IMR-90 (cell line): Measurements from ENCODE around the gene SEZ6L. TPM values are rescaled to one million over a fixed set of nuclear protein-coding genes. Genes with fewer than 3 reads are reported as not detected.
A peak's percentile ranks its signal among the peaks of the same experiment; 100 is the strongest.

Experiments
- ATAC-seq: fragments of 200-7000 bp; cut with Tn5 transposase; 2 replicates; pipeline ENCODE4 v1.9.1; 2020; ENCODE audit warnings: low read depth, mild to moderate bottlenecking, moderate library complexity
- BruUV-seq: library from RNA; stranded (reverse); fragments of 400-500 nt; replicated peaks from 2 replicates; lab custom pipeline; 2021; lab: Mats Ljungman, UMichigan
- CTCF ChIA-PET: fragments of 300-600 bp; formaldehyde crosslinking; extraction: SDS; loops from one replicate; lab custom pipeline; 2021; ENCODE audit warnings: antibody characterized with exemption; lab: Yijun Ruan, JAX
- POLR2A ChIA-PET: fragments of 300-600 bp; sonication (Branson Sonifier 250); formaldehyde crosslinking; loops from one replicate; lab custom pipeline; 2022; ENCODE audit warnings: antibody characterized with exemption; ENCODE audit not compliant: unreplicated experiment; lab: Charles Lee
- DNase-seq: peaks from one replicate; pipeline ENCODE4 v3.0.0; 2013
- H2AFZ ChIP-seq: replicated peaks from 2 replicates; pipeline ENCODE3; 2013; ENCODE audit warnings: low read length, mild to moderate bottlenecking; ENCODE audit not compliant: poor library complexity
- H2AK5ac ChIP-seq: 2 replicates; pipeline ENCODE4 v1.6.1; 2013; ENCODE audit warnings: low read depth, low read length, inconsistent platforms
- H2AK9ac ChIP-seq: replicated peaks from 2 replicates; pipeline ENCODE3; 2013; ENCODE audit warnings: mild to moderate bottlenecking, low read depth, low read length, moderate library complexity; ENCODE audit not compliant: poor library complexity
- H2BK120ac ChIP-seq: 2 replicates; pipeline ENCODE4 v1.6.1; 2013; ENCODE audit warnings: low read depth, low read length, inconsistent platforms
- H2BK15ac ChIP-seq: 3 replicates; pipeline ENCODE4 v1.6.1; 2013; ENCODE audit warnings: low read depth, low read length, inconsistent platforms
- H2BK20ac ChIP-seq: 2 replicates; pipeline ENCODE4 v1.6.1; 2013; ENCODE audit warnings: low read depth, mild to moderate bottlenecking, inconsistent platforms, low read length, moderate library complexity
- H2BK5ac ChIP-seq: 2 replicates; pipeline ENCODE4 v1.6.1; 2013; ENCODE audit warnings: mild to moderate bottlenecking, low read depth, low read length, inconsistent platforms; ENCODE audit not compliant: poor library complexity, severe bottlenecking
- H3K14ac ChIP-seq: replicated peaks from 2 replicates; pipeline ENCODE4 v1.6.1; 2013; ENCODE audit warnings: low read depth, low read length, inconsistent platforms
- H3K18ac ChIP-seq: 2 replicates; pipeline ENCODE4 v1.6.1; 2013; ENCODE audit warnings: low read depth, low read length, control low read depth
- H3K23ac ChIP-seq: 2 replicates; pipeline ENCODE4 v1.6.1; 2013; ENCODE audit warnings: low read depth, low read length, inconsistent platforms
- H3K27ac ChIP-seq: 2 replicates; pipeline ENCODE4 v1.5.1; 2013; ENCODE audit warnings: mild to moderate bottlenecking, control low read depth, low read length; ENCODE audit not compliant: insufficient read depth
- H3K27me3 ChIP-seq: 2 replicates; pipeline ENCODE4 v1.6.1; 2013; ENCODE audit warnings: low read length; ENCODE audit not compliant: control insufficient read depth, insufficient read depth
- H3K36me3 ChIP-seq: 2 replicates; pipeline ENCODE4 v1.6.1; 2013; ENCODE audit warnings: low read length, mixed read lengths; ENCODE audit not compliant: control insufficient read depth, insufficient read depth
- H3K4ac ChIP-seq: 2 replicates; pipeline ENCODE4 v1.6.1; 2013; ENCODE audit warnings: low read depth, low read length, inconsistent platforms
- H3K4me1 ChIP-seq: 2 replicates; pipeline ENCODE4 v1.6.1; 2013; ENCODE audit warnings: low read length, mixed read lengths; ENCODE audit not compliant: control insufficient read depth, insufficient read depth
- H3K4me2 ChIP-seq: 2 replicates; pipeline ENCODE4 v1.6.1; 2013; ENCODE audit warnings: low read depth, mild to moderate bottlenecking, control low read depth, low read length, moderate library complexity
- H3K4me3 ChIP-seq: 2 replicates; pipeline ENCODE4 v1.5.1; 2013; ENCODE audit warnings: low read depth, mild to moderate bottlenecking, control low read depth, low read length, moderate library complexity; ENCODE audit not compliant: insufficient read depth
- H3K56ac ChIP-seq: 2 replicates; pipeline ENCODE4 v1.6.1; 2013; ENCODE audit warnings: low read length, inconsistent platforms; ENCODE audit not compliant: insufficient read depth; ENCODE audit errors: extremely low read depth
- H3K79me1 ChIP-seq, 2 experiments: 2 replicates each; pipeline ENCODE4 v1.6.1; 2013; ENCODE audit warnings: low read length in 2 of 2, inconsistent platforms in 1 of 2, low read depth in 1 of 2
- H3K9ac ChIP-seq: 2 replicates; pipeline ENCODE4 v1.6.1; 2013; ENCODE audit warnings: low read depth, low read length, control low read depth
- H3K9me1 ChIP-seq: 2 replicates; pipeline ENCODE4 v1.6.1; 2013; ENCODE audit warnings: low read length, inconsistent platforms; ENCODE audit not compliant: insufficient read depth
- H3K9me3 ChIP-seq: 2 replicates; pipeline ENCODE4 v1.6.1; 2013; ENCODE audit warnings: low read length; ENCODE audit not compliant: control insufficient read depth, insufficient read depth
- H4K20me1 ChIP-seq: 2 replicates; pipeline ENCODE4 v1.6.1; 2013; ENCODE audit warnings: low read length, inconsistent platforms; ENCODE audit not compliant: insufficient read depth
- H4K5ac ChIP-seq: 2 replicates; pipeline ENCODE4 v1.6.1; 2013; ENCODE audit warnings: mild to moderate bottlenecking, low read depth, low read length, control low read depth
- H4K8ac ChIP-seq, 2 experiments: 2 replicates each; pipeline ENCODE4 v1.6.1; 2013; ENCODE audit warnings: low read depth in 2 of 2, low read length in 2 of 2, control low read depth in 1 of 2, inconsistent platforms in 1 of 2
- H4K91ac ChIP-seq: 2 replicates; pipeline ENCODE4 v1.6.1; 2013; ENCODE audit warnings: low read depth, low read length, inconsistent platforms; ENCODE audit not compliant: insufficient read depth
- MAFK ChIP-seq: IDR thresholded peaks from 2 replicates; pipeline ENCODE4 v1.6.1; 2012; ENCODE audit warnings: low read depth, low read length, improper control_type of control experiment
- MAZ ChIP-seq: IDR thresholded peaks from 2 replicates; pipeline ENCODE4 v1.6.1; 2012; ENCODE audit warnings: low read depth, mild to moderate bottlenecking, low read length, improper control_type of control experiment, moderate library complexity, borderline replicate concordance
- NFE2L2 ChIP-seq: fragments of 150-350 bp; IDR thresholded peaks from 2 replicates; pipeline ENCODE4 v1.6.1; 2016; ENCODE audit warnings: low read depth, mild to moderate bottlenecking, low read length
- POLR2A ChIP-seq: IDR thresholded peaks from 2 replicates; pipeline ENCODE4 v1.6.1; 2012; ENCODE audit warnings: mild to moderate bottlenecking, low read depth, low read length
- RAD21 ChIP-seq: IDR thresholded peaks from 2 replicates; pipeline ENCODE4 v1.6.1; 2012; ENCODE audit warnings: low read length, improper control_type of control experiment
- RCOR1 ChIP-seq: IDR thresholded peaks from 2 replicates; pipeline ENCODE4 v1.6.1; 2012; ENCODE audit warnings: mild to moderate bottlenecking, low read length, improper control_type of control experiment; ENCODE audit not compliant: insufficient replicate concordance
- RFX5 ChIP-seq: IDR thresholded peaks from 2 replicates; pipeline ENCODE4 v1.8.0; 2012; ENCODE audit warnings: low read depth, mild to moderate bottlenecking, low read length, moderate library complexity
- USF2 ChIP-seq: fragments of 150-350 bp; IDR thresholded peaks from 2 replicates; pipeline ENCODE4 v1.6.1; 2017; ENCODE audit warnings: mild to moderate bottlenecking, antibody characterized with exemption, low read length, low read depth
- WGBS, 2 experiments: methylation state at CpG; one replicate each; pipeline versions ENCODE4 v1.1.5 to v1.1.7; 2013; ENCODE audit warnings: missing lambda C conversion rate in 2 of 2; ENCODE audit not compliant: insufficient read length in 1 of 2; ENCODE audit errors: extremely low coverage in 2 of 2; 5-methylcytosine and 5-hydroxymethylcytosine counted together
- dilution Hi-C: fragments of 300-500 bp; cut with HindIII; formaldehyde crosslinking; loops from one replicate; pipeline ENCODE4 v1.14.3; 2018; ENCODE audit warnings: low sequenced_read_pairs; ENCODE audit not compliant: unreplicated experiment
- in situ Hi-C: fragments of 300-500 bp; cut with MboI; formaldehyde crosslinking; loops from 3 replicates; pipeline ENCODE4 v1.14.3; 2019; ENCODE audit warnings: low sequenced_read_pairs, inconsistent platforms, mixed read lengths
- intact Hi-C: fragments of 100-400 bp; cut with micrococcal nuclease; formaldehyde crosslinking; loops from 2 replicates; pipeline ENCODE4 v1.10.0; 2022
- polyA plus RNA-seq, 3 experiments: library from polyadenylated mRNA; depleted of rRNA; stranded (reverse); fragments of >200 nt; gene quantifications; 2 replicates each; pipeline ENCODE4 v1.2.3, GENCODE V29; 2012; ENCODE audit warnings: low replicate concordance in 1 of 3
- total RNA-seq: library from RNA; depleted of rRNA; stranded (reverse); fragments of >200 nt; gene quantifications from 2 replicates; pipeline ENCODE4 v1.2.3, GENCODE V29; 2012

Gene SEZ6L
- total and polyA plus RNA-seq, 2 of the 4 experiments (the other 2 are of a cell fraction), result not detected

- H4K8ac ChIP-seq, result no peak overlapping the region
- peaks cover 3% of the 10 kb centered on the region for H3K4me1 ChIP-seq
- H3K4ac ChIP-seq, result 0 out of 2 replicates have a peak overlapping the region, but pooled peaks have one; percentile 27
- peaks cover 10% of the 10 kb centered on the region; the same call in 1 of the 2 replicates for H3K27me3 ChIP-seq
- ChIA-PET POLR2A (no interaction called here), CTCF (interaction anchor here (0.7 to 1.3 kb wide), 2 partner anchors 9 to 11 kb away, joined by 3 to 4 read pairs; no protein-coding TSS in a partner anchor)
- H3K23ac ChIP-seq, result no peak overlapping the region
- no TSS peak for BruUV-seq
- H3K79me1 ChIP-seq, result no peaks in the 10 kb centered on the region
- dilution Hi-C loops, result no loop called here
- H2BK15ac ChIP-seq, result no peak overlapping the region
- no peak overlapping the region for H4K91ac ChIP-seq
- no peak overlapping the region for H3K4me3 ChIP-seq
- H3K9me3 ChIP-seq, result no peaks in the 10 kb centered on the region
- peak overlapping the region; percentile 11 for H2AK9ac ChIP-seq
- ATAC-seq, result peak; percentile 24; the same call in 1 of the 2 replicates
- H2BK5ac ChIP-seq, result no peak overlapping the region
- H2AFZ ChIP-seq, result no peak overlapping the region
- no peak overlapping the region for H4K5ac ChIP-seq
- H4K20me1 ChIP-seq, result no peaks in the 10 kb centered on the region
- in situ Hi-C loops, result no loop called here
- H3K27ac ChIP-seq, result no peak overlapping the region
- H3K9me1 ChIP-seq, result no peaks in the 10 kb centered on the region
- H2AK5ac ChIP-seq, result no peak overlapping the region
- intact Hi-C loops, result no loop called here
- no peak overlapping the region for H3K18ac ChIP-seq
- DNase-seq, result peak; percentile 45
- no peaks in the 10 kb centered on the region for H3K36me3 ChIP-seq
- H3K4me2 ChIP-seq, result no peak overlapping the region
- H2BK20ac ChIP-seq, result no peak overlapping the region
- H3K56ac ChIP-seq, result no peak overlapping the region
- no peak overlapping the region for H2BK120ac ChIP-seq
- no peak overlapping the region for H3K9ac ChIP-seq
- TF ChIP-seq RAD21, result no peak
- TF ChIP-seq RCOR1, result no peak
- no peak for TF ChIP-seq USF2
- no peak for TF ChIP-seq MAFK
- peak; percentile 74 for TF ChIP-seq NFE2L2
- no peak for TF ChIP-seq POLR2A
- no peak for TF ChIP-seq RFX5
- no peak for TF ChIP-seq MAZ
- H3K14ac ChIP-seq, result no peak overlapping the region
- no CpG with 5 or more reads among the region's 12 CpGs for WGBS, 2 experiments
Measured at GRCh38 chr22:26321469-26321913, 152.2 kb downstream of the SEZ6L start.
